ENCODE results near the gene C12orf75.

DNA sequence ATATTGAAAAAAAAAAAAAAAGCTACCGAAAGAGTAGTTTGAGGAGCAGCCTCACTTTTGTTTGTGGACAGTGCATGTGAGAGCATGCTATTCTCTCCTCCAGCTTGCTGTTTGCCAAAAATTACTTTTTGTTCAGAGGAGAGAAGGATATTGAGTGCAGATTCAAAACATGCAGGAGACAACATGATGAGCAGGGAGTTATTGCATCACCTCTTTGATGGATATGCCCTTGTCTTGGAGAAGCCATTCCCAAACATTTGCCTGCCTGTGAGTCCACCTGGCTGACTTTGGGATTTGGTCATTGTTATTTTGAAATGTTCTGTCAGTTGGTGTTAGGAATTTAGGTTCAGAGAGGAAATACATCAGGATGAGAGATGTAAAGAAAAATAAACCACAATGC lies 2.4 kb downstream of the C12orf75 start:
- TF ChIP-seq, protein P1, sequence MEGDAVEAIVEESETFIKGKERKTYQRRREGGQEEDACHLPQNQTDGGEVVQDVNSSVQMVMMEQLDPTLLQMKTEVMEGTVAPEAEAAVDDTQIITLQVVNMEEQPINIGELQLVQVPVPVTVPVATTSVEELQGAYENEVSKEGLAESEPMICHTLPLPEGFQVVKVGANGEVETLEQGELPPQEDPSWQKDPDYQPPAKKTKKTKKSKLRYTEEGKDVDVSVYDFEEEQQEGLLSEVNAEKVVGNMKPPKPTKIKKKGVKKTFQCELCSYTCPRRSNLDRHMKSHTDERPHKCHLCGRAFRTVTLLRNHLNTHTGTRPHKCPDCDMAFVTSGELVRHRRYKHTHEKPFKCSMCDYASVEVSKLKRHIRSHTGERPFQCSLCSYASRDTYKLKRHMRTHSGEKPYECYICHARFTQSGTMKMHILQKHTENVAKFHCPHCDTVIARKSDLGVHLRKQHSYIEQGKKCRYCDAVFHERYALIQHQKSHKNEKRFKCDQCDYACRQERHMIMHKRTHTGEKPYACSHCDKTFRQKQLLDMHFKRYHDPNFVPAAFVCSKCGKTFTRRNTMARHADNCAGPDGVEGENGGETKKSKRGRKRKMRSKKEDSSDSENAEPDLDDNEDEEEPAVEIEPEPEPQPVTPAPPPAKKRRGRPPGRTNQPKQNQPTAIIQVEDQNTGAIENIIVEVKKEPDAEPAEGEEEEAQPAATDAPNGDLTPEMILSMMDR (IDR thresholded peaks at IDR 0.05), result no peak
- no peak for TF ChIP-seq POLR2A (IDR thresholded peaks at IDR 0.05)
